Testis (tissue), 2 donors: ENCODE data around the gene NUP214.

ENCODE experiments used
- POLR2A ChIP-seq: fragments of 450-650 bp; IDR thresholded peaks from one replicate; pipeline ENCODE4 v1.6.1; 2017; ENCODE audit warnings: antibody characterized with exemption, mild to moderate bottlenecking, moderate library complexity
- TF ChIP-seq, protein P1 (sequence below), 3 experiments: fragments of 450-650 bp in 2 of 3; fragments of 200-600 bp in 1 of 3; sonication (generic) in 1 of 3; IDR thresholded peaks; one replicate each; pipeline ENCODE4 v1.5.1; 2016 to 2019; ENCODE audit warnings: antibody characterized with exemption in 3 of 3, mild to moderate bottlenecking in 2 of 3, moderate library complexity in 1 of 3

DNA sequence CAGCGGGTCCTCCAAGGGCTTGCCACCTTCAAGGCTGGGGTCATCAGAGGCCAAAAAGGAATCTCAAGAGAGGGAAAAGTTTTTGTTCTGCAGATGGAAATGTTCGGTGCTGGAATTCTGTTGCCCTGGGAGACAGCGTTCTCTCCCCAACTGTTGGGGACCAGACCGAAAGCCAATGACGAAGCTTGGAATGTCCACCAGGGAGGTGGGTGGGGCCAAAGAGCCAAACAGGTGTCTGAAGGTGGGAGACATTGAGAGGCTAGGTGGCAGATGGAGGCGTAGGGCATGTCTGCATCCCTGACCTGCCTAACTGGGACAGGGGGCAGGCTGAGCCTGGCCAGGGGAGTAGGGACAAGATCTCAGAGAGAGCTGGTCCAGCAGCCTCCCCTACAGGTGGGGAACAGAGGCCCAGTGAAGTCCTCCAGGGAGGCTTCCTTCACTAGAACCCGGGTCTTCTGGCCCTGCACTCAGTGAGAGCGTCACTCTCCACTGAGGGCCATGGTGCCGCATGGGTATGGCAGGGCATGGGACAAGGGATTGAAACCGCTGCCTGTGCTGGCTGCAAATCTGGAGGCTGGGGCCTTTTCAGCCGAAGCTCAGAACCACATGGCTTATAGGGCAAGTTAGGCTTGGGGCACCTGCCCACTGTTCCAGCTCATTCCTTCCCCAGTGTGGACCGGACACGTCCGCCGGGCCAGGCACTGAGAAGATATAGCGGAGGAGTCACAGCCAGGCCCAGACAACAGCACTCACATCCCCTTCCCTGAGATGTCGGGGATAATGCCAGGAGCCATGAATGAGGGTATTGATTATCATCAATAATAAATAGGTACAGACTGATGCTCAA, 156.0 kb downstream of the NUP214 start:
- TF ChIP-seq, protein P1, sequence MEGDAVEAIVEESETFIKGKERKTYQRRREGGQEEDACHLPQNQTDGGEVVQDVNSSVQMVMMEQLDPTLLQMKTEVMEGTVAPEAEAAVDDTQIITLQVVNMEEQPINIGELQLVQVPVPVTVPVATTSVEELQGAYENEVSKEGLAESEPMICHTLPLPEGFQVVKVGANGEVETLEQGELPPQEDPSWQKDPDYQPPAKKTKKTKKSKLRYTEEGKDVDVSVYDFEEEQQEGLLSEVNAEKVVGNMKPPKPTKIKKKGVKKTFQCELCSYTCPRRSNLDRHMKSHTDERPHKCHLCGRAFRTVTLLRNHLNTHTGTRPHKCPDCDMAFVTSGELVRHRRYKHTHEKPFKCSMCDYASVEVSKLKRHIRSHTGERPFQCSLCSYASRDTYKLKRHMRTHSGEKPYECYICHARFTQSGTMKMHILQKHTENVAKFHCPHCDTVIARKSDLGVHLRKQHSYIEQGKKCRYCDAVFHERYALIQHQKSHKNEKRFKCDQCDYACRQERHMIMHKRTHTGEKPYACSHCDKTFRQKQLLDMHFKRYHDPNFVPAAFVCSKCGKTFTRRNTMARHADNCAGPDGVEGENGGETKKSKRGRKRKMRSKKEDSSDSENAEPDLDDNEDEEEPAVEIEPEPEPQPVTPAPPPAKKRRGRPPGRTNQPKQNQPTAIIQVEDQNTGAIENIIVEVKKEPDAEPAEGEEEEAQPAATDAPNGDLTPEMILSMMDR (IDR thresholded peaks at IDR 0.05), result no peak
- no peak for TF ChIP-seq POLR2A
